ENCODE results near the gene NLRP8. TPM values are rescaled to one million over a fixed set of nuclear protein-coding genes. Genes with fewer than 3 reads are reported as not detected.

The NLRP8 gene
- total and polyA plus RNA-seq, 2 experiments from 2014 or later = not detected

- no peaks in the 10 kb centered on the region for H3K79me2 ChIP-seq (replicated peaks; ENCODE audit: insufficient read depth)
- no peaks in the 10 kb centered on the region for H4K20me1 ChIP-seq (replicated peaks; ENCODE audit: insufficient read depth)
- no peaks in the 10 kb centered on the region for H3F3A ChIP-seq (replicated peaks; ENCODE audit: low read depth)
- Mint-ChIP-seq H3K27me3 (ENCODE audit: insufficient read depth, low read depth, poor library complexity) (peaks cover 3% of the 10 kb centered on the region), H3K27ac (no peak overlapping the region), H3K9me3 (peaks cover 93% of the 10 kb centered on the region), H3K4me3 (no peak overlapping the region), H3K4me1 (no peaks in the 10 kb centered on the region), H3K36me3 (ENCODE audit: low read depth) (peaks cover 25% of the 10 kb centered on the region)
- H3K4me3 ChIP-seq = no peak overlapping the region
- no peaks in the 10 kb centered on the region for H3K9me2 ChIP-seq (ENCODE audit: insufficient read depth)
- H3K27me3 ChIP-seq (ENCODE audit: insufficient read depth) = no peaks in the 10 kb centered on the region
- H3K4me1 ChIP-seq (ENCODE audit: insufficient read depth) = no peaks in the 10 kb centered on the region
- DNase-seq (ENCODE audit: low spot score) (no peak), ATAC-seq (no peak)
- H3K4me2 ChIP-seq = no peak overlapping the region
- H3K36me3 ChIP-seq (ENCODE audit: insufficient read depth) = no peaks in the 10 kb centered on the region
- no peak overlapping the region for H2AFZ ChIP-seq
- H3K27ac ChIP-seq (ENCODE audit: low read depth) = no peak overlapping the region
- no peak for TF ChIP-seq ZNF462 (CRISPR knock-in tag; IDR thresholded peaks at IDR 0.05)
Measured at GRCh38 chr19:56026769-56027168, 79.1 kb downstream of the NLRP8 start.

Other genes starting within 250 kb of the NLRP8 start
- gene NLRP9, start 209.4 kb upstream of the NLRP8 start, total RNA-seq (2014; rRNA removed; shearing (Covaris generic)) = not detected in 2 replicates
- not detected in 2 replicates for gene NLRP9, start 209.4 kb upstream of the NLRP8 start, polyA plus RNA-seq (2016; fragmentation: Nextera tagmentation; extraction: Ambion mirVana)
- gene RFPL4A, start 188.7 kb upstream of the NLRP8 start, total RNA-seq (2014; rRNA removed; shearing (Covaris generic)) = not detected in 2 replicates
- gene RFPL4A, start 188.7 kb upstream of the NLRP8 start, polyA plus RNA-seq (2016; fragmentation: Nextera tagmentation; extraction: Ambion mirVana) = not detected in 2 replicates
- not detected in 2 replicates for gene RFPL4AL1, start 178.7 kb upstream of the NLRP8 start, total RNA-seq (2014; rRNA removed; shearing (Covaris generic))
- not detected in 2 replicates for gene RFPL4AL1, start 178.7 kb upstream of the NLRP8 start, polyA plus RNA-seq (2016; fragmentation: Nextera tagmentation; extraction: Ambion mirVana)
- gene NLRP11, start 115.8 kb upstream of the NLRP8 start, total RNA-seq (2014; rRNA removed; shearing (Covaris generic)) = not detected in 2 replicates
- gene NLRP11, start 115.8 kb upstream of the NLRP8 start, polyA plus RNA-seq (2016; fragmentation: Nextera tagmentation; extraction: Ambion mirVana) = not detected in 2 replicates
- 0.19 TPM in 1 of 2 replicates, not detected in the other for gene NLRP4, start 111.3 kb upstream of the NLRP8 start, total RNA-seq (2014; rRNA removed; shearing (Covaris generic))
- not detected in 2 replicates for gene NLRP4, start 111.3 kb upstream of the NLRP8 start, polyA plus RNA-seq (2016; fragmentation: Nextera tagmentation; extraction: Ambion mirVana)
- not detected in 2 replicates for gene NLRP13, start 15.5 kb upstream of the NLRP8 start, total RNA-seq (2014; rRNA removed; shearing (Covaris generic))
- not detected in 2 replicates for gene NLRP13, start 15.5 kb upstream of the NLRP8 start, polyA plus RNA-seq (2016; fragmentation: Nextera tagmentation; extraction: Ambion mirVana)
- not detected in 2 replicates for gene NLRP5, start 38.9 kb downstream of the NLRP8 start, total RNA-seq (2014; rRNA removed; shearing (Covaris generic))
- not detected in 2 replicates for gene NLRP5, start 38.9 kb downstream of the NLRP8 start, polyA plus RNA-seq (2016; fragmentation: Nextera tagmentation; extraction: Ambion mirVana)
- gene ZNF787, start 173.5 kb downstream of the NLRP8 start, total RNA-seq (2014; rRNA removed; shearing (Covaris generic)) = 35.3 and 44.6 TPM in 2 replicates
- 12.5 and 15.9 TPM in 2 replicates for gene ZNF787, start 173.5 kb downstream of the NLRP8 start, polyA plus RNA-seq (2016; fragmentation: Nextera tagmentation; extraction: Ambion mirVana)
- gene ZNF444, start 193.5 kb downstream of the NLRP8 start, total RNA-seq (2014; rRNA removed; shearing (Covaris generic)) = 58.5 and 60.5 TPM in 2 replicates
- 23.6 and 25.1 TPM in 2 replicates for gene ZNF444, start 193.5 kb downstream of the NLRP8 start, polyA plus RNA-seq (2016; fragmentation: Nextera tagmentation; extraction: Ambion mirVana)
- not detected in 2 replicates for gene GALP, start 228.2 kb downstream of the NLRP8 start, total RNA-seq (2014; rRNA removed; shearing (Covaris generic))
- not detected in 2 replicates for gene GALP, start 228.2 kb downstream of the NLRP8 start, polyA plus RNA-seq (2016; fragmentation: Nextera tagmentation; extraction: Ambion mirVana)
- 0.10 TPM in 1 of 2 replicates, not detected in the other for gene ZSCAN5B, start 250.0 kb downstream of the NLRP8 start, total RNA-seq (2014; rRNA removed; shearing (Covaris generic))
- gene ZSCAN5B, start 250.0 kb downstream of the NLRP8 start, polyA plus RNA-seq (2016; fragmentation: Nextera tagmentation; extraction: Ambion mirVana) = not detected in 2 replicates